ENCODE data around the gene GPAT2.
"Not testable (repeated sequence)": the region's sequence is repeated elsewhere in the genome, so short reads cannot be mapped to it uniquely, and the experiment has no call there.

DNA sequence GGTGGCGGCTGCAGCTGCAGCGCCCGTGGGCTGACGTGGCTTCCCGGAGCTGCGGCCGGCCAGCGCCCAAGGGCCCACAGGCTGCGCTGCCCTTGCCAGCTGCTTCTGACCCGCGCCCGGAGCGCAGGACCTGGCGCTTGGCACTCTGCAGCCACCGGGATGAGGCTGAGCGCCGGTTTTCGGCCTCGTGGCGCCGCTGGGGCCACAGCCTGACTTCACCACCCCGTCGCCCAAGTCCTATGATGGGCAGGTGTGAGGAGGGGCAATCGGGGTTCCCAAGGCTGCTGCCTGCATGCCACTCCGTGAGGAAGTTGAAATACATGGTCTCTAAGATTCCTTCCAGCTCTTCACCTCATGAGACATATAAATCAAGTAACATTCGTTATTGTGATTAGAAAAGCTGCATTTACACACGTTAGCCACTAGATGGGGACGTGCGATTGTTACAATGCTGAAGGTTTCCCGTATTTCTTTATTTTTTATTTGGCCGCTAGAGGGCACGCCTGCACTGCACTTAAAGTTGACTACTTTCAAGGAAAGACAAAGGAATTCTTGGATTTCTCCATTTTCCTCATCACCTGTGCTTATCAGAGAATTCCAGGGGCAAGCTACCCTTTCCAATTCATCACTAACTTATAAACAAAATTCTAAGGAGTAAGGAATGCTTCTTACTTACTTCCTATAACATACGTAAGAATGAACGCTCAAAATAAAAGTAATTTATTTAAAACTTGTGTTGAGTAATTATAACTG, 42.0 kb downstream of the GPAT2 start:
- TF ChIP-seq, protein P1, sequence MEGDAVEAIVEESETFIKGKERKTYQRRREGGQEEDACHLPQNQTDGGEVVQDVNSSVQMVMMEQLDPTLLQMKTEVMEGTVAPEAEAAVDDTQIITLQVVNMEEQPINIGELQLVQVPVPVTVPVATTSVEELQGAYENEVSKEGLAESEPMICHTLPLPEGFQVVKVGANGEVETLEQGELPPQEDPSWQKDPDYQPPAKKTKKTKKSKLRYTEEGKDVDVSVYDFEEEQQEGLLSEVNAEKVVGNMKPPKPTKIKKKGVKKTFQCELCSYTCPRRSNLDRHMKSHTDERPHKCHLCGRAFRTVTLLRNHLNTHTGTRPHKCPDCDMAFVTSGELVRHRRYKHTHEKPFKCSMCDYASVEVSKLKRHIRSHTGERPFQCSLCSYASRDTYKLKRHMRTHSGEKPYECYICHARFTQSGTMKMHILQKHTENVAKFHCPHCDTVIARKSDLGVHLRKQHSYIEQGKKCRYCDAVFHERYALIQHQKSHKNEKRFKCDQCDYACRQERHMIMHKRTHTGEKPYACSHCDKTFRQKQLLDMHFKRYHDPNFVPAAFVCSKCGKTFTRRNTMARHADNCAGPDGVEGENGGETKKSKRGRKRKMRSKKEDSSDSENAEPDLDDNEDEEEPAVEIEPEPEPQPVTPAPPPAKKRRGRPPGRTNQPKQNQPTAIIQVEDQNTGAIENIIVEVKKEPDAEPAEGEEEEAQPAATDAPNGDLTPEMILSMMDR (conservative IDR thresholded peaks at IDR 0.05) = peak; percentile 87
- not testable (repeated sequence) for TF ChIP-seq ZFX (IDR thresholded peaks at IDR 0.05)

All from C4-2B (cell line).